GM21717 (cell line): ENCODE measurements around the gene USP1.

ENCODE experiments used
- ATAC-seq: cut with Tn5 transposase; IDR thresholded peaks from one replicate; pipeline ENCODE4 v1.9.1; 2021; ENCODE audit warnings: mild to moderate bottlenecking, moderate library complexity; ENCODE audit not compliant: unreplicated experiment

USP1 gene

DNA sequence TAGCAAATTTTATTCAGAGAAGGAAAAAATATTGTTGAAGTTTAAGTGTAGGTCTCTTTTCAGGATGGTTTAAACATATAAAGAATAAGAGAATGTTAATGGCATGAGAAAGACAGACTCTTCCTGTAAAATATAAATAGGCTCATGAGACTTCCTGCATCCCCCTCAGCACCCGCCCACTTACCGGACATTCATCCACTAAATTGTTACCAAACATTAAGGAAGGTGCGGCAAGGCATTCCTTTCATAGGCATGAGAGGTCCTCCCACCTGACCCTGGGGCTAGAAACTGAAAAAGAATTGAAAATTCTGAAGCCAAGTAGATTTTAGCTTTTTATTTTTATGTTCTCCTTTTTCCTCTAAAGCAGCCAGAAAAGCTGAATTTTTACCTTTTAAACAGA lies 10.6 kb upstream of the USP1 start:
- ATAC-seq = no peak

DNA sequence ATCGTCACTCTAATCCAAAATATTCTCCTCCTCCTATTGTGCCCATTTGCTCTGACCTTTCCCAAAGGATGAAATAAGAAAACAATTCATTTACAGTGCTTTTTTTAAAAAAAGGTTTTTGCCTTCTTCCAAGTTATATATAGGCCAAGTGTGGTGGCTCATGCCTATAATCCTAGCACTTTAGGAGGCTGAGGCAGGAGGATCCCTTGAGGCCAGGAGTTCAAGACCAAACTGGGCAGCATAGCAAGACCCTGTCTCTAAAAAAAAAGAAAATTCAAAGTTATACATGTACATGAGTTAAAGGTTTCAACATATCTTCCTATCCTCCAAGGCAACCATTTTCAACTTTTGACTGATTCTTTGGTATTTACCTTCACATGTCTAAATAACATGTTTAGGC lies 10.1 kb upstream of the USP1 start:
- ATAC-seq = no peak

DNA sequence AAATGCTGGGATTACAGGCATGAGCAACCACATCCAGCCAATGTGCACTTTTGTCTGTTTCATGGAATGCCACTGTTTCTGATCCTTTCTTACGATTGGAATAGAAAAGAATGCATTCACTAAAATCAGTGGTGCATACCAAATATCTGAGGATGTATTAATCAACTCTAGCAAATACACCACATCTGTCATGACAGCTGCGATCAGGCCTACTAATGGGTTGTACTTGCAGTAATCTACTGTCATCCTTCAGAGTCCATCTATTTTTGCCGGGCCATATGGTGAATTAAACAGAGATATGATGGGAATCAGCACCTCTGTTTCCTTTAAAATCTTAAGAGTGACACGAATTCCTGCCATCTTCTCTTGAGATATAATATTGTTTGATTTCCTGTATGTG lies 8.5 kb upstream of the USP1 start:
- ATAC-seq = no peak

DNA sequence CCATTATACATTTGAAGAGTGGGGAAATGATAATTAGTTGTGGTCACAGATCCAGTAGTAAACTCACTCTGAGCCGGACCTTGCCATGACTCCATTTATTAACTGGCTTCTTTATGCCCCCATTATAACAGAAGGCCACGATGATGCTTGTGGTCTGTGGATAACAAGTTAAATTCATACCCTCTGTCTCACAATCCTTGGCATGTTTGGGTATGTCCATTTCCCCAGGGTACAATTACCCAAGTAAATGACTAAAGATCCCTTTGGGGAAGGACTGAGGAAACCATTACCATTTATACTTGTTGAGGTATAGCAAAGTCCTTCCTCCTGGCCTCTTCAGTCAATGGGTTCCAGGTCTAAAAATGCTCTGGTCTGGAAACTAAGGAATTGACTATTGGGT lies 7.3 kb upstream of the USP1 start:
- no peak for ATAC-seq

DNA sequence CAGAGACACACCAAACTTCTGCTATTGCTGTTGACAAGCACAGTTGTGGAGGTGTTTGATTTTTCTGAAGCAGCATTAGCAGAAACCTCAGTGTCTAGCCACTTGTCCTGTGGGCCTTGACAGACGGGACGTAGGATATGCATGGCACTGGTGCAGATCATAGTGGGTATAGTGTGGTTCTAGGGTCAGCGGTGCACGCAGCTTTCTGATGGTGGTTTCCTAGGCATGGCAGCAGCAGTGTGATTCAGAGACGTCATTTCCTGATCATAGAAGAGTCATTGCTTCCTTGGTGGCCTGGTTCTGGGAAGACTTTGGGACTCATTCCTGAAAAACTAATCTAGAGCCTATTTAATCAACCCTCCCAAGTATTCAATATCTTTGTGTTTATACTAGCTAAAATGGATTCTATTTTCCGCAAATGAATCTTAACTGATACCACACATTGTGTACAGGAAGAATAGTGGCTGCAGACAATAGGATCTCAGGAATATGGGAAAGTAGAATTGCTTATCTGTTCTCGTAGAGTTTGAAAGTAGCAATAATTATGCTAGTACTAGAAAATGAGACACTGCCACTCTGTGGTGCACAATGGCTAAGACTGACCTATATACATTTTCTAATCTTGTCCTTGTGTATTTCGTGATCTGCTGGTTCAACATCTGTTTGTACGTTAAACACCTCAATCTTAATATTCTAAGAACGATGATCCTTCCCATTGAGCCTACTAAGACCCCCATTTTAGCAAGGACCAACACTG lies 2.8 kb upstream of the USP1 start:
- no peak for ATAC-seq

DNA sequence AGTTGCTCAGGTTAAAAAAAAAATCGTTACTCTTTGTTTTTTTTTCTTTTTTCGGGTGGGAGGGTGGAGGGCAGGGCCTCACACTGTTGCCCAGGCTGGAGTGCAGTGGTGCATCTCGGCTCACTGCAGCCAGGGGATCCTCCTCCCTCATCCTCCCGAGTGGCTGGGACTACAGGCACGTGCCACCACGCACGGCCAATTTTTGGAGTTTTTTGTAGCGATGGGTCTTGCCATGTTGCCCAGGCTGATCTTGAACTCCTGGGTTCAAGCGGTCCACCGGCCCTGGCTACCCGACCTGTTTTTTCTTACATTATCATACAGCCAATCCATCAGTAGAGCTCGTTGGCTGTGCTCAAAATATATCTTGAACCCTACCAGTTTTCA lies 2.2 kb upstream of the USP1 start:
- no peak for ATAC-seq

DNA sequence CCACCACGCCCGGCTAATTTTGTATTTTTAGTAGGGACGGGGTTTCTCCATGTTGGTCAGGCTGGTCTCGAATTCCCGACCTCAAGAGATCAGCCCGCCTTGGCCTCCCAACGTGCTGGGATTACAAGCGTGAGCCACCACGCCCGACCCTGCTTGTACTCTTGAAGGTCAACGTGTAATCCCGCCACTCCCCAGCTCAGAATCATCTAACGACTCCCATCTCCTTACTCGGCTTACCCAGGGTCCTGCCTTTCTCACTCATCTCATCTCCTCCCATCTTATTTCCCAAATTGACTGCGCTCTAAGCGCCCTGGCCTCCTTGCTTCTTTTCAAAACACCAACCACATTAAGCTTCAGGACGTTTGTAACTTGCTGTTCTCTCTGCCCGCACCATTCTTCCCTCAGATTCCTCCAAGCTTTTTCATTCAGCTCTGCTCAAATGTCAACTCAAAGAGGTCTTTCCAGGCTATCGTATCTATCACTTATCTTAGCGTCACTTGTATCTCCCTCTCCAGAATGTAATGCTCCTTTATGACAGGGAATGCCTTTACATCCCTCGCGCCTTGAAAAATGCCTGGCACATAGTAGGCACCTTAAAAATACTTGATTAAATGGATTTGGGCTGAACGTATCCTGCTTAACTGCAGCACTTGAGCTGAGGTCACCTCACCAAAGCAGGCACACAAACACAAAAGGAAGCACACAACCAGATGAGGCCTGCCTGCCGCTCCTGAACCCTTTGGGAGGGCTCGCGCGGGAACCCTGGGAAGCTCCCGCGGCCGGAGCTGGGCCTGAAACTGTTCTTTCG lies 1.4 kb upstream of the USP1 start:
- no peak for ATAC-seq

DNA sequence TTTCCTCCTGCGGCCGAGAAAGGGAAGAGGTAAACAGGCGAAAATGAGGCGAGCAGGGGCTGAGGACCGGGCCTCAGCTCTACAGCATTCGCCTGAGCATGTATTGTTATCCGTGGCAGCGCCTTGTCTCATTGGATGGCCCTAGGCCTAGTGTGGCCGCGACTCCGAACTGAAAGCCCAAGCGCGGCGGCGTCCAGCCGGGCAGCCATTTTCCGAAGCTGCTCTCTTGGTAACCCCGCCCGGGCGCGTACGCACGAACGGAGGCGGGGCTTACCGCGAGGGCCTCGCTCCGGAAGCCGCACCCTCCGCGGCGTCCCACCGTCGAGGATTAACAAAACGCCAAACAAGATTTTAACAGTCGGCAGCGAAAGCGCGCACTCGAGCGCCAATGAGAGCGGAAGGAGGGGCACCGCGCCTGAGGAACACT lies 797 bp upstream of the USP1 start:
- ATAC-seq = peak; percentile 65

DNA sequence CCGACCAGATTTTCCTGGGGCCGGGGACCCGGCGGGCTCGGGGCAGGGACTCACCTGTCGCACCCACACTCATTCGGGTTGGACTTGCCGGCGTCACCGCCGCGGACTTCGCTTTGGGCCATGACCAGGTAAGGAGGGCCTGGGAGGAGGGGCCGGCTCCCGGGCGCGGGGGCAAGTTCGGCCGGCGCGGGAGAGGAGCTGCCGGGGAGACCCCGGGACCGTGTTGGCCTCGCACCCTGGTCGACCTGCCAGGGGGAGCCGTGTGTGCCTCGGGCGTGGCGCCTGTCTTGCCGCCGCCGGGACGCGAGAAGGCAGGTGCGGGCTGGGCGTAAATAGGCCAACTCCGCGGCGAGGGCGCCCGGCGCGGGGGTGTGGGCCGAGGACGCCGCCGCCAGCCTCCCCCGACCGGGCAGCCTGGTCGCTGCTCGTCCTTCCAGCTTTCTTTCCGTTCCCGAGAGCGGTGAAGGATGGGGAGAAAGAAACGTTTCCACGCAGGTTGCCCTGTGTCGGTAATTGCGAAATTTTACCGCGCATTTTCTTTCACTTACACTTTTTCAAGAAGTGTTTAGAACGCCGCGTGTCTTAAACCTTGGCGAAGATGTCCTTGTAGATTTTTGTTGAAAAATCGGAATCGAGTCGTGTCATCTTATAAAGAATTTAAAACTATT lies 558 bp downstream of the USP1 start:
- ATAC-seq = no peak

DNA sequence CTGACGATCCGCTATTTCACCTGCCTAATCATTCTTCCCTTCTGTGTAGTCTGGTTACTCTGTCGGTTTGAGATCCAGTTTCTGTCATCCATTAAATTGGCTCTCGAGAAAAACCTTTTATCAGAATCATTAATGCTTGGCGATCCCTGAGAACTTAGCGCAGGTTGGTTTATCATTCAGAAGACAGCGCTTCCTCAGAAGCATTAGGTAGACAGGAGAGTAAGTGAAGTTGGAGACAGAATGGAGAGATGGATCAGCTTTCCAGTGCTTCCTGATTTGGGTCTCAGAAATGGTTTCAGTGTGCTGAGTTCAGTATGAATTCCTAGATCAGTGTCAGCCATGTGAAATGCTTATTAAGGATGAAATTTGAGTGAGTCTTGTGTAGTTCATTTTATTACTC lies 1.3 kb downstream of the USP1 start:
- ATAC-seq = no peak

DNA sequence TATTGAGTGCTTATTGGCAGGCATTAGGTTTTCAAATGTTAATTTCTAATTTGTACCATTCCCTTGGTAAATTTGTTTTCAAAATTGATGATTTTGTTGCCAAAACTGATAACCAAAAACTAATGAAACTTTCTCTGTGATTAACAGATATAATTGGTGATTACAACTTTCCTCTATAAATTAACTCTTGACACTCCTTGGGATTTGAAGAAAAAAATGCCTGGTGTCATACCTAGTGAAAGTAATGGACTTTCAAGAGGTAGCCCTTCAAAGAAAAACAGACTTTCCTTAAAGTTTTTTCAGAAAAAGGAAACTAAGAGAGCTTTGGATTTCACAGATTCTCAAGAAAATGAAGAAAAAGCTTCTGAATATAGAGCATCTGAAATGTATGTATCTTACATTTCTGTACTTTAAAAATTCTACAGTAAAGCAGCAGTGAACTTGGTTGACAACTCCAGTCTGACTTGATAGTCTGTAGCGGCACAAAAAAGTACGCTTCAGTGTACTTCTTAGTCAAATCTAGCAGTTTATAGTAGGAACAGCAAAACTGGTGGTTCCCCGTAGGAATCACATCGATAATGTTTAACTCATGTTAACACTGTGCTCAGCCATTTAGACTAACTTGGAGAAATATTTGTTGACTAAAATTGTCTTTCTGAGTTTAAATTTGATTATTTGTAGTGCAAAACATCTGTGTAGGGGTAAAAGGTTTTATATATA lies 3.0 kb downstream of the USP1 start:
- ATAC-seq = peak; percentile 26

DNA sequence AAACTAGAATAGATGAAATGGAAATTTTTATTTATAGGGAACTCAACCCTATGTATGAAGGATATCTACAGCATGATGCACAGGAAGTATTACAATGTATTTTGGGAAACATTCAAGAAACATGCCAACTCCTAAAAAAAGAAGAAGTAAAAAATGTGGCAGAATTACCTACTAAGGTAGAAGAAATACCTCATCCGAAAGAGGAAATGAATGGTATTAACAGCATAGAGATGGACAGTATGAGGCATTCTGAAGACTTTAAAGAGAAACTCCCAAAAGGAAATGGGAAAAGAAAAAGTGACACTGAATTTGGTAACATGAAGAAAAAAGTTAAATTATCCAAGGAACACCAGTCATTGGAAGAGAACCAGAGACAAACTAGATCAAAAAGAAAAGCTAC lies 7.9 kb downstream of the USP1 start:
- no peak for ATAC-seq

DNA sequence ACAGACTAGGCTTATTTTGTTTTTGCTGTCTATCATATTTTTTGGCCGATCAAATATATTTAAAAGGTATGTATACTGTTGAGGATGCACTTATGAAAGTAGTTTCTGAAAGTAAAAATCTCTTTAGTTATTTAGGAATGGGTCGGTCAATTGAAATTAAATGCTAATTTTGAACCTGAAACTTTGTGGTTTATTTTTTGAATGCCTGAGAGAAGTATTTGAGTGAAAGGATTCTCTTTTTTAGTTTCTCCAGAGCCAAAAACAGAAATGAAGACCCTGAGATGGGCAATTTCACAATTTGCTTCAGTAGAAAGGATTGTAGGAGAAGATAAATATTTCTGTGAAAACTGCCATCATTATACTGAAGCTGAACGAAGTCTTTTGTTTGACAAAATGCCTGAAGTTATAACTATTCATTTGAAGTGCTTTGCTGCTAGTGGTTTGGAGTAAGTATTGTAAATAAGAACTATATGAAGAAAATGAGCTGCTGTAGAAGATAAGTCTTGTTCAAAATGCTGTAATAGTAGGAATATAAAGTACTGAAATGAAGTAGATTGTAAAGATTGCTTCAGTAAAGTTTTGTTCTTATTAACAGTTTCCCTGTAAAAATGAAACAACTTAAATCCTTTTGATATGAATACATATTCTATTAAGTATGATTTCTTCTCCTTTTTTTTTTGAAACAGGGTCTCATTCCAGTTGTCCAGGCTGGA lies 11.5 kb downstream of the USP1 start:
- no peak for ATAC-seq

DNA sequence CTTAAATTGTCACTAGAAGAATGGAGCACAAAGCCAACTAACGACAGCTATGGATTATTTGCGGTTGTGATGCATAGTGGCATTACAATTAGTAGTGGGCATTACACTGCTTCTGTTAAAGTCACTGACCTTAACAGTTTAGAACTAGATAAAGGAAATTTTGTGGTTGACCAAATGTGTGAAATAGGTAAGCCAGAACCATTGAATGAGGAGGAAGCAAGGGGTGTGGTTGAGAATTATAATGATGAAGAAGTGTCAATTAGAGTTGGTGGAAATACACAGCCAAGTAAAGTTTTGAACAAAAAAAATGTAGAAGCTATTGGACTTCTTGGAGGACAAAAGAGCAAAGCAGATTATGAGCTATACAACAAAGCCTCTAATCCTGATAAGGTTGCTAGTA lies 13.5 kb downstream of the USP1 start:
- no peak for ATAC-seq

DNA sequence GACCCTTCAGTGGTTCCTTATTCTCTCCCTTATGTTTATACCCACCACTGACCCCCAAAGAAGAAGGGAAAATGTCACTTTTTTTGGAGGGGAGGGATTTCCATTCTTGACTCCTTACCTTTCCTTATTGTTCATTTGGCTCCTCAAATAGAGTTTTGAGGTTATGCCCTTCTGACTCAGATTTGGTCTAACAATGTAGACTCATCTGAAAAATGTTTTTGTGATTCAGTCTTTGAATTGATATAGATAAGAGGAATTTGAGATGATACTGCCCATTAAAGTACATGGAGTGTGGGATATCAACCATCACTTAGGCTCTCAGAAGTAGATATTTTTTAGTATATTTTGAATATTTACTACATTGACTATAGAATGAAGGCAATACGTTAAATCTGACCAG lies 16.1 kb downstream of the USP1 start:
- no peak for ATAC-seq

DNA sequence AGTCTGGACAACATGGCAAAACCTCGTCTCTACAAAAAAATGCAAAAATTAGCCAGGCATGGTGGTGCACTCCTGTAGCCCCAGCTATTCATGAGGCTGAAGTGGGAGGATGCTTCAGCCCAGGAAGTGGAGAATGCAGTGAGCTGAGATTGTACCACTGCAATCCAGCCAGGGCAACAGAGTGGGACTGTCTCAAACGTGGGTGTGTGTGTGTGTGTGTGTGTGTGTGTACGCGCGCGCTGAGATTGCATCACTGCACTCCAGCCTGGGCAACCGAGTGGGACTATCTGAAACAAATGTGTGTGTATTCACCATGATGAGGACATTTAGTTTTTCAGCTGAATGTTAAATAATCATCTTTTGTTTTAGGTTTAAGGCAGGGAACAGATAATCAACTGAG lies 21.1 kb downstream of the USP1 start:
- no peak for ATAC-seq

DNA sequence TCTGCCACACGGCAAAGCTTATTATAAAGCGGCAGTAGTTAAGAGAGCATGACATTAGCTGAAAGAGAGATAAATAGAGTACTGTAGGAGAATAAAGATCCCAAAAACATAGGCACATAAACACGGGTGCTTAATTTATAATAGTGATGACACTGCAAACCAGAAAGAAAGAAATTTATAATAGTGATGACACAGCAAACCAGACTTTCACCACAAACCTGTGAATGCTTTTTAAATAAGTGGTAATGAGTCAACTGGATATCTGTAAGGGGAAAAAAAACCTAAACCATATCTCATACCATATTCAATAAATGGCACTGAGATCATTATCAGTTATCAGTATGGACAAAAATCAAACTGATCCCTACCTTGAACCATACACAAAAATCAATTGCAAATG lies 25.5 kb downstream of the USP1 start:
- ATAC-seq = no peak

DNA sequence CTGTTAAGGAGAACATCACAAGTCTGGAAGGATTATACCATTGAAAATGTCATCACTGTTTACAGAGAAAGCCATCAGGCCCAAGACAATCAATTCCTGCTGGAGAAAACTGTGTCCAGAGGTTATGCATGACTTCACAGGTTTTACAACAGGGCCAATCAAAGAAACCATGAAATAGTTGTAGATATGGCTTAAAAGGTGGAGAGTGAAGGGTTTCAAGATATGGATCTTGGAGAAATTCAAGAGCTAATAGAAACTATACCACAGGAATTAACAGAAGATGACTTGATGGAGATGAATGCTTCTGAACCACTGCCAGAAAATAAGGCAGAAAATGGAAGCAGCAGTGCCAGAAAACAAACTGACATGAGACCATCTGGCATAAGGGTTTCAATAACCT lies 30.2 kb downstream of the USP1 start:
- no peak for ATAC-seq

DNA sequence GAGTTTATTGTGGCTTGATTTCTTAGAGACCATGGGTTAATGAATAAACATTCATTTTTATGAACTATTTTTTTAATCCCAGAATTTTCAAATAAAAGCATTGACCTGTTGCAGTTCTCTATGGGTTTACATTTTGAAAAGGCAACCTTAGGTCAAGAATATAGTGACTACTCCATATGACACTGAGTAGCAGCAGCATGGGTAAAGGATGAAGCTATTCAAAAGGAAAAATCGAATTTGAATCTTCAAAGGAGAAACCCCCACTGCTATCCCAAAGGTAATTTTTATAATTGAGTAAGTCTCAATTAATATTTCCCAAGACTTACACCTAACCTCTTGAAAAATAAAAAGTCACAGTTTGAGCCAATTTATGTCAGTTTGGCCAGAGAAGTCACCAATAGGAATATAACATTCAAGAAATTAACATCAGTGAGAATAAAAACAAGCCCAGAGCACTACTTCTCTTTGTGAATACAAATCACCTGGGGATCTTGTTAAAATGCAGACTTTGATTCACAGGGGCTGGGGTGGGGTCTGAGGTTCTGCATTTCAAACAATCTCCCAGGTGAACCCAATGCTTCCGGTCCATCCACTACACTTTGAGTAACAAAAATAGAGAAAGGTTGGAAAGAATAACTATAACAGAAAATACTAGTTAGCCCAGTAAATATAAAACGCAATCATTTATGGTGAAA lies 39.8 kb downstream of the USP1 start:
- no peak for ATAC-seq

DNA sequence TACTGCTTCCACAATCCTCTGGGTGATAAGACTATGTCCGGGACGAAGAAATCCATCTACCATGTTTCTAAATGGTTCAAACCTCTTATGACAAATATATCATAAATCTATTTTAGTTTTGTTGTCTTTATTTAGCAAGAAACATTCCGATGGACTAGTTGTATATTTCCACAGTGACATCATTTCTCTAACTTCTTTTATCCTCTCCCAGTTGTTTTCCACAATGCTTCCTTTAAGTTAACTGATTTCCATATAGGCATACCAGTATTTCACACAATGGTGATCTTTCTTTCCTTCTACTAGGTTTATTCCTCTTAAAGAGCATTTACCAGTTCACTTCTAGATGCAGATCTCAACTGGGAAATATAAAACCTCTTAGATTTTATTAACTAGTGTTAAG lies 44.8 kb downstream of the USP1 start:
- ATAC-seq = no peak
